Epithelial cell of umbilical artery (primary cell): ENCODE data around the gene CCDC34. TPM values are rescaled to one million over a fixed set of nuclear protein-coding genes. Genes with fewer than 3 reads are reported as not detected.

ENCODE experiments used
- total RNA-seq: library from RNA; depleted of rRNA; stranded (reverse); fragments of >200 nt; gene quantifications from 2 replicates; pipeline ENCODE4 v1.2.3, GENCODE V29; 2014

Gene CCDC34, protein sequence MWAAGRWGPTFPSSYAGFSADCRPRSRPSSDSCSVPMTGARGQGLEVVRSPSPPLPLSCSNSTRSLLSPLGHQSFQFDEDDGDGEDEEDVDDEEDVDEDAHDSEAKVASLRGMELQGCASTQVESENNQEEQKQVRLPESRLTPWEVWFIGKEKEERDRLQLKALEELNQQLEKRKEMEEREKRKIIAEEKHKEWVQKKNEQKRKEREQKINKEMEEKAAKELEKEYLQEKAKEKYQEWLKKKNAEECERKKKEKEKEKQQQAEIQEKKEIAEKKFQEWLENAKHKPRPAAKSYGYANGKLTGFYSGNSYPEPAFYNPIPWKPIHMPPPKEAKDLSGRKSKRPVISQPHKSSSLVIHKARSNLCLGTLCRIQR
- total RNA-seq = 5.2 and 8.4 TPM in 2 replicates

GRCh38 chr11:27362749-27363575, at the start of gene CCDC34:
Gene CCDC34, minus strand, starts transcription at chr11:27363215. Its CDS starts 21 bp downstream, at chr11:27363194.

Other genes with a start within 250 kb of the CCDC34 start
- 5.2 and 6.5 TPM in 2 replicates for gene LGR4, start 109.6 kb upstream of the CCDC34 start, total RNA-seq
- 47.7 and 68.8 TPM in 2 replicates for gene LIN7C, start 143.6 kb upstream of the CCDC34 start, total RNA-seq